Measurements from ENCODE around the gene IFNAR1.

Gene IFNAR1

DNA sequence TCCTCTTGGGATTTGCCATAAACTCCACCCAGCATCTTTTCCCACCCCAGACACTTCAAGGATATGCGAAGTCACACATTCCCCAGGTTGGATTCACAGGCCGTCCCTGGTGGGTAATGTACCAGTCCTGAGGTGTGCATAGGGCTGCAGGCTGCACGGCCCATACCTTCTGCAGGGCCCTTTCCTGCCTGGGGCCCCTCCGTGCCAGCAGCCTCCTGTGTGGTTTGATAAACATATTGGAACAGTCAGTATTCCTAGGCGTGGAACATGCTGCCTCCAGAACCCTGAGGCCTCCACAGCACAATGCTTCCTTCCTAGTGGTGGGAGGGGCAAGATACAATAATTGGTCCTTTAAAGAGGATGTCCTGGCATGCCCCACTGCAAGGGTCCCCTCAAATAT, 32.0 kb upstream of the IFNAR1 start:
- H3K4me1 ChIP-seq (ENCODE audit: control insufficient read depth, insufficient read depth, low read length): no peaks in the 10 kb centered on the region
- no peaks in the 10 kb centered on the region for H3K36me3 ChIP-seq (ENCODE audit: control insufficient read depth, insufficient read depth, low read length)
- no peak overlapping the region for H3K4me3 ChIP-seq (ENCODE audit: low read depth, low read length)
- H3K9me3 ChIP-seq (ENCODE audit: control insufficient read depth, insufficient read depth, low read length): no peaks in the 10 kb centered on the region
- no peak overlapping the region for H3K27ac ChIP-seq (ENCODE audit: low read depth, low read length)
- no peaks in the 10 kb centered on the region for H3K27me3 ChIP-seq (ENCODE audit: control insufficient read depth, insufficient read depth, low read length)
- H3K9ac ChIP-seq (ENCODE audit: low read depth, low read length): no peak overlapping the region

DNA sequence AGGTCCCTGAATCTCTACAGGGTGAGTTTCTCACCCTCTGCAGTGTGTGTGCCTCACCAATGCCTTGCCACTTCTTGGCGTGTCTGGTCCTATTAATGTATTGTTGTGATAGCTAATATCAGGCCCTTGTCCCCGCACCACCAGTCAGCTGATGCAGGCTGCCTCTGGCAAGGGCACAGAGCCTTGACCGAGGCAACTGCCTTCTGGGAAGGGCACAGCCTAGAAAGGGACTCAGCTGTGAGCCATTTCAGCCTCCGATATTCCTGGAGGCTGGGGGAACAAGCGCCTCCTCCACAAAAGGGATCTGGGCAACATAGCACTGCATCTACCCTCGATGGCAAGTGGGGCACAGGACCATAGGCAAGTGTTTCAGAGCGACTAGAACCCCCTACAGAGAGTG, 31.6 kb upstream of the IFNAR1 start:
- no peaks in the 10 kb centered on the region for H3K36me3 ChIP-seq (ENCODE audit: control insufficient read depth, insufficient read depth, low read length)
- H3K27me3 ChIP-seq (ENCODE audit: control insufficient read depth, insufficient read depth, low read length): no peaks in the 10 kb centered on the region
- H3K9ac ChIP-seq (ENCODE audit: low read depth, low read length): no peak overlapping the region
- H3K4me1 ChIP-seq (ENCODE audit: control insufficient read depth, insufficient read depth, low read length): no peaks in the 10 kb centered on the region
- no peak overlapping the region for H3K27ac ChIP-seq (ENCODE audit: low read depth, low read length)
- no peaks in the 10 kb centered on the region for H3K9me3 ChIP-seq (ENCODE audit: control insufficient read depth, insufficient read depth, low read length)
- H3K4me3 ChIP-seq (ENCODE audit: low read depth, low read length): no peak overlapping the region

DNA sequence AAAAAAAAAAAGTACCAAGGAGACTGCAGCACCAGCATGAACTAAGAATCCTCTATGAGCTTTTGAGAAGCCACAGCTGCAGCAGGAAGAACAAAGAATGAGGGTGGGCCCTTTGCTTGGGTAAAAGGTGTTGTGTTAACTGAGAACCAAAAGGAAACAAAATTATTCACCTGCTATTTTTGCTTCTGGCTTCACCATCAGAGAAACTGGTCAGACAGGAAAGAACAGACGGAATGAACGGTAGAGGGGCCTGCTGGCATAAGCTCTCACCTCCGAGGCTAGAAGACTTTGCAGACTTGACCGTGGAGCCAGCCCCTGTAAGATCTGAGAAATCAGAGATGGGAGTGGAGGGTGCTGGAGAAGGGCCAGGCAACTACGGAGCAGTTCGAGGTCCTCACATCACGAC, 31.0 kb upstream of the IFNAR1 start:
- Histone ChIP-seq H3K9me3 (ENCODE audit: control insufficient read depth, insufficient read depth, low read length) (no peaks in the 10 kb centered on the region), H3K36me3 (ENCODE audit: control insufficient read depth, insufficient read depth, low read length) (no peaks in the 10 kb centered on the region), H3K27me3 (ENCODE audit: control insufficient read depth, insufficient read depth, low read length) (no peaks in the 10 kb centered on the region), H3K4me1 (ENCODE audit: control insufficient read depth, insufficient read depth, low read length) (no peaks in the 10 kb centered on the region), H3K9ac (ENCODE audit: low read depth, low read length) (no peak overlapping the region), H3K27ac (ENCODE audit: low read depth, low read length) (no peak overlapping the region), H3K4me3 (ENCODE audit: low read depth, low read length) (no peak overlapping the region)

DNA sequence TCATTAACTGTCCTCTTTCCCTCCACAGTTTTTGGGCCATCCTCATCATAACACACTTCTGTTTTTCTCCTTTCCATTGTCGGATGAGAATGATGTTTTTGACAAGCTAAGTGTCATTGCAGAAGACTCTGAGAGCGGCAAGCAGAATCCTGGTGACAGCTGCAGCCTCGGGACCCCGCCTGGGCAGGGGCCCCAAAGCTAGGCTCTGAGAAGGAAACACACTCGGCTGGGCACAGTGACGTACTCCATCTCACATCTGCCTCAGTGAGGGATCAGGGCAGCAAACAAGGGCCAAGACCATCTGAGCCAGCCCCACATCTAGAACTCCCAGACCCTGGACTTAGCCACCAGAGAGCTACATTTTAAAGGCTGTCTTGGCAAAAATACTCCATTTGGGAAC, 28.6 kb upstream of the IFNAR1 start:
- no peaks in the 10 kb centered on the region for H3K27me3 ChIP-seq (ENCODE audit: control insufficient read depth, insufficient read depth, low read length)
- no peak overlapping the region for H3K4me3 ChIP-seq (ENCODE audit: low read depth, low read length)
- H3K9ac ChIP-seq (ENCODE audit: low read depth, low read length): no peak overlapping the region
- H3K36me3 ChIP-seq (ENCODE audit: control insufficient read depth, insufficient read depth, low read length): no peaks in the 10 kb centered on the region
- H3K9me3 ChIP-seq (ENCODE audit: control insufficient read depth, insufficient read depth, low read length): no peaks in the 10 kb centered on the region
- no peaks in the 10 kb centered on the region for H3K4me1 ChIP-seq (ENCODE audit: control insufficient read depth, insufficient read depth, low read length)
- no peak overlapping the region for H3K27ac ChIP-seq (ENCODE audit: low read depth, low read length)

DNA sequence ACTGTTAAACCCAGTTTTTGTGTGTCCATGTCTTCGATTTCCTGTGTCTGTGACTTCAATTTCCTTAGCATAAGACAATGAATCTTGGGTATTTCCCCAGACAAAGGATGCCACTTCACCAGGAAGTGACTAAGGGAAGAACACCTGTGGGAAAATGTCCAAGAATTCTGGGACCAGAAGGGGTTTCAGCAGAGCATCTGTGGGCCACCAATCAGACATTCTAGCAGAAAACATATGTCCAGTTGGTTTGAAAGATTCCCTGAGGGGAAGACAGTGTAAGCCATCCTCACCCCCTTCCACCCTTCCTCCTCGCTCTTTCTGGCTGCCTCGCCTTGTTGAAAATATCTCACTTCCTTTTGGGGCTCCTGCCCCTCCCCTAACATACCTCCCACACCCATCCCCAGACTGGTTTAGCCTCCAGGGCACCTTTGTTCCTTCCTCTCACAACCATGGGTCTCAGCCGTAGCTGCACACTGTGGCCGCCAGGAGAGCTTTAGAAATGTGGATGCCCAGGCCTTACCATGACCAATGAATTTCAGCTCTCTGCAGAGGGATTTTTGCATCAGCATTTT, 25.5 kb upstream of the IFNAR1 start:
- Histone ChIP-seq H3K27ac (ENCODE audit: low read depth, low read length) (no peak overlapping the region), H3K9ac (ENCODE audit: low read depth, low read length) (no peak overlapping the region), H3K27me3 (ENCODE audit: control insufficient read depth, insufficient read depth, low read length) (no peaks in the 10 kb centered on the region), H3K36me3 (ENCODE audit: control insufficient read depth, insufficient read depth, low read length) (no peaks in the 10 kb centered on the region), H3K4me3 (ENCODE audit: low read depth, low read length) (no peak overlapping the region), H3K9me3 (ENCODE audit: control insufficient read depth, insufficient read depth, low read length) (no peaks in the 10 kb centered on the region), H3K4me1 (ENCODE audit: control insufficient read depth, insufficient read depth, low read length) (no peaks in the 10 kb centered on the region)

DNA sequence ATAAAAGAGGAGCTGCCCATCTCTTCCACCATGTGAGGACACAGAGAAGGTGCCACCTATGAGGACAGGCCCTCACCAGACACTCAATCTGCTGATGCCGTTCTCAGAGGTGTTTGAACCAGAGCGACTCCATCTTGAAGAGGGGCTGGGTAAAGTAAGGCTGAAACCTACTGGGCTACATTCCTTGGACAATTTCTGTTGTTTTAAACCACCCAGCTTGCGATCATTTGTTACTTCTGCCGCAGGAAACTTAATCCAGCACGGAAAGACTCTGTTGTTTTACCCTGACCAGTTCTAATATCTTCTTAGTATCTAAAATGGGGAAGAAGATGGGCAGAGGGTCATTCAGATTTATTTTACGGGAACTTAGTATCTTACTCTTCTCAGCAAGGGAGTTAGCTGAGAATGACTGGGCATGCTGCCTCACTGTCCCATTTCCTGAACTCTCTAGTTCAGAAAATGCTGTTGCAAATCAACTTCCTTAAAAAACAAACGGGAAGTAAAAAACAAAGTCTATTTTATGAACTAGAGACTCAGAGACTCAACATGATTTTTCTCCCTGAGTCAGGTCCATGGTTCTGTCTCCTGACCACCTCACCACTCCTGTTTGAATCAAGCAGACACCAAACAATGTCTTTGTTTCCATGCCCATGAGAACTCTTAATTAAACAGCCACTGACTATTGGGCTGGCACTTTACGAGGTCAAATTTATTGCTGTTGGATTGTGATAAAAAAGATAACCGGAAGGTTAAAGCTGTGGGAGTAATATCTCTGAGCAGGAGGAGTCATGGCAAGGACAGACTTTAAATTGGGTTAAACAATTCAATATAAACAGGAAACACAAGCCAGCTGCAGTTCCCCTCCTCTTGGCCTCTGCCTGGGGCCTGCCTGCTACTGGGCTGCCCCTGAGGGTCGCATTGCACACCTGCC, 23.8 kb upstream of the IFNAR1 start:
- no peaks in the 10 kb centered on the region for H3K9me3 ChIP-seq (ENCODE audit: control insufficient read depth, insufficient read depth, low read length)
- H3K36me3 ChIP-seq (ENCODE audit: control insufficient read depth, insufficient read depth, low read length): no peaks in the 10 kb centered on the region
- H3K4me3 ChIP-seq (ENCODE audit: low read depth, low read length): no peak overlapping the region
- H3K4me1 ChIP-seq (ENCODE audit: control insufficient read depth, insufficient read depth, low read length): no peaks in the 10 kb centered on the region
- H3K27me3 ChIP-seq (ENCODE audit: control insufficient read depth, insufficient read depth, low read length): no peaks in the 10 kb centered on the region
- no peak overlapping the region for H3K27ac ChIP-seq (ENCODE audit: low read depth, low read length)
- H3K9ac ChIP-seq (ENCODE audit: low read depth, low read length): no peak overlapping the region

GRCh38 chr21:33301632-33302002, 23.2 kb upstream of the IFNAR1 start:
- Histone ChIP-seq H3K9ac (ENCODE audit: low read depth, low read length) (no peak overlapping the region), H3K27ac (ENCODE audit: low read depth, low read length) (no peak overlapping the region), H3K4me1 (ENCODE audit: control insufficient read depth, insufficient read depth, low read length) (no peaks in the 10 kb centered on the region), H3K4me3 (ENCODE audit: low read depth, low read length) (no peak overlapping the region), H3K27me3 (ENCODE audit: control insufficient read depth, insufficient read depth, low read length) (no peaks in the 10 kb centered on the region), H3K9me3 (ENCODE audit: control insufficient read depth, insufficient read depth, low read length) (no peaks in the 10 kb centered on the region), H3K36me3 (ENCODE audit: control insufficient read depth, insufficient read depth, low read length) (no peaks in the 10 kb centered on the region)

DNA sequence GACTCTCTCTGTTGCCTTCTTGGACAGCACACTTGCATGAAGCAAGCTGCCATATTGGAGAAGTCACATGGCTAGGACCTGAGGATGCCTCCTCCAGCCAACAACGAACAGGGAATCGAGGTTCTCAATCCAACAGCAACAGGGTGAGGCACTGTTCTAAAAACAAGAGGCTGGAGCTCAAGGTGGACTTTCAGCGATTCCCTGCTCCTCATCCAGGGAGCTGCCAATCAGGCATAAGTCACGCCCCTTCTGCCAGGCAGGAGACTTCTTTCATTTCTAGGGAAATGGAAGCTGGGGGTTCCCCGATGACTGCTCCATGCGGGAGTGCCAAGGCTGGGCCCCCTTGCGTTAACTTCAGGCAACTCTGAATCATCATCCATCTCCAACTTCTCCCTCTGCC, 22.7 kb upstream of the IFNAR1 start:
- Histone ChIP-seq H3K27ac (ENCODE audit: low read depth, low read length) (no peak overlapping the region), H3K4me1 (ENCODE audit: control insufficient read depth, insufficient read depth, low read length) (no peaks in the 10 kb centered on the region)

GRCh38 chr21:33302796-33303195, 22.0 kb upstream of the IFNAR1 start:
- H3K36me3 ChIP-seq (ENCODE audit: control insufficient read depth, insufficient read depth, low read length): no peaks in the 10 kb centered on the region
- no peaks in the 10 kb centered on the region; the same call in 1 of the 2 replicates for H3K27me3 ChIP-seq (ENCODE audit: control insufficient read depth, insufficient read depth, low read length)
- no peak overlapping the region for H3K27ac ChIP-seq (ENCODE audit: low read depth, low read length)
- no peaks in the 10 kb centered on the region for H3K4me1 ChIP-seq (ENCODE audit: control insufficient read depth, insufficient read depth, low read length)
- no peak overlapping the region for H3K4me3 ChIP-seq (ENCODE audit: low read depth, low read length)
- no peak overlapping the region for H3K9ac ChIP-seq (ENCODE audit: low read depth, low read length)
- no peaks in the 10 kb centered on the region for H3K9me3 ChIP-seq (ENCODE audit: control insufficient read depth, insufficient read depth, low read length)

More for the DNA sequence above, 22.7 kb upstream of the IFNAR1 start:
- no peaks in the 10 kb centered on the region for H3K36me3 ChIP-seq (ENCODE audit: control insufficient read depth, insufficient read depth, low read length)
- no peak overlapping the region for H3K9ac ChIP-seq (ENCODE audit: low read depth, low read length)
- H3K4me3 ChIP-seq (ENCODE audit: low read depth, low read length): no peak overlapping the region
- H3K9me3 ChIP-seq (ENCODE audit: control insufficient read depth, insufficient read depth, low read length): no peaks in the 10 kb centered on the region
- H3K27me3 ChIP-seq (ENCODE audit: control insufficient read depth, insufficient read depth, low read length): no peaks in the 10 kb centered on the region; the same call in 1 of the 2 replicates

DNA sequence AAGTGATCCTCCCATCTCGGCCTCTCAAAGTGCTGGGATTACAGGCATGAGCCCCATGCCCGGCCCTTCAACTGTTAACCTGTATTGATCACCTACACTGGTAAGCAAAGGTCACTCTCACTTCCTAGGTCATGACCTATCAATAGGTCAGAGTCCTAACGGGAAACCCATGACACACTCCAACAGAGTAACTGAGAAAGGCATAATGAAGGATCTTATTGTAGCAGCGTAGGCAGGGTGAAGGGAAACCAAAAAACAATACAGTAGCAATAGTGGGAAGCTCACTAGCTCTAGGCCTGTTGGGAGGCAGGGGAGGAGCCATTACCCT, 19.5 kb upstream of the IFNAR1 start:
- Histone ChIP-seq H3K27me3 (ENCODE audit: control insufficient read depth, insufficient read depth, low read length) (no peaks in the 10 kb centered on the region; the same call in 1 of the 2 replicates), H3K27ac (ENCODE audit: low read depth, low read length) (no peak overlapping the region), H3K9ac (ENCODE audit: low read depth, low read length) (no peak overlapping the region), H3K36me3 (ENCODE audit: control insufficient read depth, insufficient read depth, low read length) (no peaks in the 10 kb centered on the region), H3K4me3 (ENCODE audit: low read depth, low read length) (no peak overlapping the region), H3K9me3 (ENCODE audit: control insufficient read depth, insufficient read depth, low read length) (no peaks in the 10 kb centered on the region), H3K4me1 (ENCODE audit: control insufficient read depth, insufficient read depth, low read length) (no peaks in the 10 kb centered on the region)

DNA sequence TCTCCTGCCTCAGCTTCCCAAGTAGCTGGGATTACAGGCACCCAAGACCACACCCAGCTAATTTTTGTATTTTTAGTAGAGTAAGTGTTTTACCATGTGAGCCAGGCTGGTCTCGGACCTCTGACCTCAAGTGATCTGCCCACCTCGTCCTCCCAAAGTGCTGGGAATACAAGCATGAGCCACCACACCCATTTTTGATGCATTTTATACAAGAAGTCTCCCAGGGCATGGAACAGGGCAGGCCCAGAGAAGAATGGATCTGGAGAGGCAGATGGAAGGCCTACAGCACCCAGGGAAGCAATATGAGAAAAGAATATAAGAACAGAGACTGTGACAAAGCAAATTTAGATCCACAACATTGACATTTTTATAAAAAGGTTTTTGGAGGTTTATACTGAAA, 18.8 kb upstream of the IFNAR1 start:
- Histone ChIP-seq H3K27ac (ENCODE audit: low read depth, low read length) (no peak overlapping the region), H3K9ac (ENCODE audit: low read depth, low read length) (no peak overlapping the region), H3K27me3 (ENCODE audit: control insufficient read depth, insufficient read depth, low read length) (no peaks in the 10 kb centered on the region; the same call in 1 of the 2 replicates), H3K9me3 (ENCODE audit: control insufficient read depth, insufficient read depth, low read length) (no peaks in the 10 kb centered on the region), H3K4me1 (ENCODE audit: control insufficient read depth, insufficient read depth, low read length) (no peaks in the 10 kb centered on the region), H3K4me3 (ENCODE audit: low read depth, low read length) (no peak overlapping the region), H3K36me3 (ENCODE audit: control insufficient read depth, insufficient read depth, low read length) (no peaks in the 10 kb centered on the region)

Measured in HUES48 (cell line).